Spleen (tissue), 11 donors: Measurements from ENCODE around the gene MORN3. TPM values are rescaled to one million over a fixed set of nuclear protein-coding genes. Genes with fewer than 3 reads are reported as not detected.
"Not testable (repeated sequence)": the region's sequence is repeated elsewhere in the genome, so short reads cannot be mapped to it uniquely, and the experiment has no call there.

Source experiments
- DNase-seq: peaks from one replicate; pipeline ENCODE4 v3.0.0-alpha.2; 2020
- H3K27ac ChIP-seq, 8 donors: fragments of 200-600 bp; sonication (generic) in 7 of 8; 1 replicate in 4 of 8; 2 replicates in 4 of 8; pipeline versions ENCODE4 v1.5.0 to v1.8.0; 2016 to 2021; ENCODE audit warnings: inconsistent platforms in 4 of 8, mild to moderate bottlenecking in 4 of 8, moderate library complexity in 1 of 8
- H3K27me3 ChIP-seq, 7 donors: fragments of 200-600 bp; sonication (generic) in 6 of 7; replicated peaks in 1 of 7; 1 replicate in 4 of 7; 2 replicates in 3 of 7; pipeline versions ENCODE4 v1.5.0 to v1.8.0; 2016 to 2021; ENCODE audit warnings: inconsistent platforms in 3 of 7, mild to moderate bottlenecking in 1 of 7
- H3K36me3 ChIP-seq, 6 donors: fragments of 200-600 bp; sonication (generic) in 5 of 6; 1 replicate in 4 of 6; 2 replicates in 2 of 6; pipeline versions ENCODE4 v1.5.0 to v1.8.0; 2016 to 2021; ENCODE audit warnings: inconsistent platforms in 2 of 6
- H3K4me1 ChIP-seq, 6 donors: fragments of 200-600 bp; sonication (generic) in 5 of 6; 1 replicate in 3 of 6; 2 replicates in 3 of 6; pipeline versions ENCODE4 v1.5.0 to v1.8.0; 2016 to 2021; ENCODE audit warnings: inconsistent platforms in 3 of 6
- H3K4me3 ChIP-seq, 8 donors: fragments of 200-600 bp; sonication (generic) in 7 of 8; 1 replicate in 4 of 8; 2 replicates in 4 of 8; pipeline versions ENCODE4 v1.5.0 to v1.8.0; 2016 to 2021; ENCODE audit warnings: inconsistent platforms in 4 of 8, mild to moderate bottlenecking in 4 of 8, moderate library complexity in 2 of 8
- H3K9me3 ChIP-seq, 8 donors: fragments of 200-600 bp; sonication (generic) in 7 of 8; 1 replicate in 4 of 8; 2 replicates in 4 of 8; pipeline versions ENCODE4 v1.5.0 to v1.8.0; 2016 to 2021; ENCODE audit warnings: inconsistent platforms in 4 of 8
- POLR2A ChIP-seq, 3 donors: fragments of 450-650 bp; IDR thresholded peaks; one replicate each; pipeline ENCODE4 v1.5.1; 2017; ENCODE audit warnings: antibody characterized with exemption in 3 of 3, mild to moderate bottlenecking in 1 of 3
- POLR2AphosphoS5 ChIP-seq, 3 donors: sonication (generic); formaldehyde crosslinking; IDR thresholded peaks; one replicate each; pipeline ENCODE4 v1.5.1; 2017; ENCODE audit warnings: antibody characterized with exemption in 3 of 3
- WGBS, 5 donors: extraction: QIAGEN DNeasy Blood & Tissue Kit in 3 of 5; methylation state at CpG; one replicate each; pipeline versions ENCODE4 v1.1.5 to v1.1.7; 2013 to 2018; 5-methylcytosine and 5-hydroxymethylcytosine counted together
- intact Hi-C: fragments of 100-400 bp; cut with DNase I; formaldehyde crosslinking; loops from one replicate; pipeline ENCODE4 v1.15.0; 2023; ENCODE audit warnings: low total_unique reads
- polyA plus RNA-seq, 3 donors: library from polyadenylated mRNA; stranded (reverse); fragments of 200-250 nt; gene quantifications; one replicate each; pipeline ENCODE4 v1.2.1, GENCODE V29; 2013
- total RNA-seq, 7 donors: library from RNA; depleted of rRNA in 3 of 7; stranded (reverse); fragments of >200 nt in 3 of 7; fragmentation: NEBNext Ultra II Directional in 4 of 7; extraction: Animal tissue kit (Norgen Biotek cat#: 25700) in 4 of 7; gene quantifications; one replicate each; pipeline versions ENCODE4 v1.1.0 to v1.2.1, GENCODE V29; 2016 to 2021
- TF ChIP-seq, protein P1 (sequence below), 11 experiments: fragments of 200-600 bp in 7 of 11; fragments of 450-650 bp in 4 of 11; sonication (generic) in 4 of 11; IDR thresholded peaks in 8 of 11; conservative IDR thresholded peaks in 3 of 11; 1 replicate in 7 of 11; 2 replicates in 4 of 11; pipeline versions ENCODE4 v1.4.0 to v1.8.0; 2016 to 2021; ENCODE audit warnings: antibody characterized with exemption in 11 of 11, inconsistent platforms in 4 of 11, mild to moderate bottlenecking in 1 of 11
- donor health status: healthy with polysubstance abuse.
- donor health status: DM: no; HTN: no; CAD: no; lungs with moderate emphysema.
- donor health status: DM: no; HTN: no; CAD: no.
- donor health status: Bipolar disorder and iron deficiency.
- donor health status: healthy.
- donor health status: DM: no; HTN: no; CAD: no.
- donor health status: DM: yes; HTN: yes; CAD: no.

Gene MORN3
- total and polyA plus RNA-seq, 10 donors = 0.17 to 2.5 (median 1.0) TPM; not detected in 1

DNA sequence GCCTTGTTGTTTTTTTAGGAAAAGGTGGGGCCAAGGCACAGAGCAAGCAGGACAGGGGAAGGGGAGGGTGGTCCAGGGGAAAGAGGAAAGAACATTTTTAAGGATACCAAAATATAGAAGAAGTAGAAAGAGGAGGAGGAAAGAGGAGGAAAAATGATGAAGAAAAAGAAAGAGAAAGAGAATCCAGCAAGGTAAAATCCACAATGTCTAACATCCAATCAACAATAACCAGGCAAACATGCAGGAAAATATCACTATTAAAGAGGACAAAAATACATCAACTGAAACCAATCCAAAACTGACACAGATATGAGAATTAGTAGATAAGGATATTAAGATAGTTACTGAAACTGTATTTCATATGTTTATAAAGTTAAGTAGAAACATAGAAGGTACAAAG lies 36.1 kb upstream of the MORN3 start:
- Histone ChIP-seq H3K4me3 (no peak overlapping the region), H3K27ac (no peak overlapping the region), H3K4me1 (peaks cover 0 to 7% (median 0%) of the 10 kb centered on the region in 6 donors), H3K9me3 (peaks cover 0 to 5% (median 0%) of the 10 kb centered on the region in 8 donors), H3K27me3 (no peaks in the 10 kb centered on the region), H3K36me3 (no peaks in the 10 kb centered on the region)
- intact Hi-C loops = loop anchor here (10.0 kb wide), 1 partner anchor 189 kb away; no protein-coding TSS in a partner anchor
- DNase-seq = no peak
- TF ChIP-seq POLR2A (IDR thresholded peaks at IDR 0.05) (no peak), POLR2AphosphoS5 (IDR thresholded peaks at IDR 0.05) (no peak)
- TF ChIP-seq, protein P1, sequence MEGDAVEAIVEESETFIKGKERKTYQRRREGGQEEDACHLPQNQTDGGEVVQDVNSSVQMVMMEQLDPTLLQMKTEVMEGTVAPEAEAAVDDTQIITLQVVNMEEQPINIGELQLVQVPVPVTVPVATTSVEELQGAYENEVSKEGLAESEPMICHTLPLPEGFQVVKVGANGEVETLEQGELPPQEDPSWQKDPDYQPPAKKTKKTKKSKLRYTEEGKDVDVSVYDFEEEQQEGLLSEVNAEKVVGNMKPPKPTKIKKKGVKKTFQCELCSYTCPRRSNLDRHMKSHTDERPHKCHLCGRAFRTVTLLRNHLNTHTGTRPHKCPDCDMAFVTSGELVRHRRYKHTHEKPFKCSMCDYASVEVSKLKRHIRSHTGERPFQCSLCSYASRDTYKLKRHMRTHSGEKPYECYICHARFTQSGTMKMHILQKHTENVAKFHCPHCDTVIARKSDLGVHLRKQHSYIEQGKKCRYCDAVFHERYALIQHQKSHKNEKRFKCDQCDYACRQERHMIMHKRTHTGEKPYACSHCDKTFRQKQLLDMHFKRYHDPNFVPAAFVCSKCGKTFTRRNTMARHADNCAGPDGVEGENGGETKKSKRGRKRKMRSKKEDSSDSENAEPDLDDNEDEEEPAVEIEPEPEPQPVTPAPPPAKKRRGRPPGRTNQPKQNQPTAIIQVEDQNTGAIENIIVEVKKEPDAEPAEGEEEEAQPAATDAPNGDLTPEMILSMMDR (IDR thresholded peaks at IDR 0.05 in 8 of 11, conservative IDR thresholded peaks at IDR 0.05 in 3 of 11) = no peak

DNA sequence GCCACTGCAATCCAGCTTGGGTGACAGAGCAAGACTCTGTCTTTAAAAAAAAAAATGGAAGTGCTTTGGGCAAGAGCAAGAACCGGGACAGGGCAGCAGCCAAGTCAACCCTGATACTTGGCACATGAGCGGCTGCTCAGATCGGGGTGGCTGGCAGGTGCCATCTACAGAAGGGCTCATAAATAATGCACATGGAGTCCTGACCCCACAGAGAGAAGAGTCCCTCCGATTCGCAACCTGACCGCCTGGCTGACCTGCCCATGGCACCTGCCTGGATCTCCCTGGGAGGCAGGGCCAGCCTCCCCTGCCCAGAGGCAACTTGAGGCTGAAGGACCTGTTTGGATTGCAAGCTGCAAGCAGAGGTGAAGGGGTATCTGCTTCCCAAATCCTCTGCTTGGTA lies 33.5 kb upstream of the MORN3 start:
- Histone ChIP-seq H3K4me3 (no peak overlapping the region), H3K27ac (no peak overlapping the region), H3K36me3 (no peaks in the 10 kb centered on the region), H3K4me1 (no peaks in the 10 kb centered on the region), H3K9me3 (peaks cover 0 to 5% (median 0%) of the 10 kb centered on the region in 8 donors), H3K27me3 (no peaks in the 10 kb centered on the region)
- 62 to 95% (median 94%) methylated on average over 6 of the region's 6 CpGs for WGBS, 5 donors
- TF ChIP-seq POLR2AphosphoS5 (IDR thresholded peaks at IDR 0.05) (no peak), POLR2A (IDR thresholded peaks at IDR 0.05) (no peak)
- TF ChIP-seq, protein P1 (IDR thresholded peaks at IDR 0.05 in 8 of 11, conservative IDR thresholded peaks at IDR 0.05 in 3 of 11) = no peak
- DNase-seq = no peak
- intact Hi-C loops = loop anchor here (10.0 kb wide), 1 partner anchor 192 kb away; no protein-coding TSS in a partner anchor

DNA sequence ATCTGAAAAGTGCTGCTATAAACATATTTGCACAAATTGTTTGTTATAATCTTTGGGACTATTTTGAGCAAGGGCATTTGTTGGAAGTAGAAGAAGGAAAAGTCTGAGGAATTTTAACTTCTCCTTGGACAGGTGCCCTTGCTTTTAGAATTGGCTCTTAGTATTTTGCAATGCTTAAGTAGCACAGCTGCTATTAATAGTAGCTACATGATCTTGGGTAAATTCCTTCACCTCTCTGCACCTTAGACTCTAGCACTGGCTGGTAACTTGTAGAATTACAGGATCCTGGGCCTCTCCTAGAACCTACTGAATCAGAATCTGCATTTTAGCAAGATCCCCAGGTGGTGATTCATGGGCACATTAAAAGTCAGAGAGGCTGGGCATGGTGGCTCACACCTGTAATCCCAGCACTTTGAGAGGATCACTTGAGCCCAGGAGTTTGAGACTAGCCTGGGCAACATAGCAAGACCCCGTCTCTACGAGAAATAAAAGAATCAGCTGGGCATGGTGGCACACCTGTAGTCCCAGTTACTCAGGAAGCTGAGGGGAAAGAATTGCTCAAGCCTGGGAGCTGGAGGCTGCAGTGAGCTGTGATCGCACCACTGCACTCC lies 32.3 kb upstream of the MORN3 start:
- no peak overlapping the region for H3K27ac ChIP-seq
- no peak for DNase-seq
- no peaks in the 10 kb centered on the region for H3K27me3 ChIP-seq
- intact Hi-C loops = loop anchor here (10.0 kb wide), 1 partner anchor 193 kb away; no protein-coding TSS in a partner anchor
- H3K4me1 ChIP-seq = peaks cover 0 to 8% (median 4%) of the 10 kb centered on the region in 6 donors
- no peak overlapping the region for H3K4me3 ChIP-seq
- WGBS, 5 donors = 80 to 94% (median 85%) methylated on average over 3 of the region's 3 CpGs
- no peaks in the 10 kb centered on the region for H3K36me3 ChIP-seq
- TF ChIP-seq POLR2A (IDR thresholded peaks at IDR 0.05) (no peak), POLR2AphosphoS5 (IDR thresholded peaks at IDR 0.05) (no peak)
- TF ChIP-seq, protein P1 (IDR thresholded peaks at IDR 0.05 in 8 of 11, conservative IDR thresholded peaks at IDR 0.05 in 3 of 11) = no peak
- peaks cover 0 to 5% (median 0%) of the 10 kb centered on the region in 8 donors for H3K9me3 ChIP-seq

DNA sequence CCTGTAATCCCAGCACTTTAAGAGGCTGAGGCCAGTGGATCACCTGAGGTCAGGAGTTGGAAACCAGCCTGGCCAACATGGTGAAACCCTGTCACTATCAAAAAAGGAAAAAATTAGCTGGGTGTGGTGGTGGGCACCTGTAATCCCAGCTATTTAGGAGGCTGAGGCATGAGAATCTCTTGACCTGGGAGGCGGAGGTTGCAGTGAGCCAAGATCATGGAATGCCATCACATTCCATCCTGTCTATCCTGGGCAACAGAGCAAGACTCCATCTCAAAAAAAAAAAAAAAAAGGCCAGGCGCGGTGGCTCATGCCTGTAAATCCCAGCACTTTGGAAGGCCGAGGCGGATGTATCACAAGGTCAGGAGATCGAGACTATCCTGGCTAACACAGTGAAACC lies 28.4 kb upstream of the MORN3 start:
- H3K4me1 ChIP-seq, H3K27ac ChIP-seq, H3K36me3 ChIP-seq, DNase-seq, H3K4me3 ChIP-seq, H3K9me3 ChIP-seq, H3K27me3 ChIP-seq: not testable (repeated sequence)
- 86 to 97% (median 87%) methylated on average over 4 to 6 of the region's 6 CpGs for WGBS, 5 donors
- intact Hi-C loops = loop anchor here (2.0 to 5.0 kb wide), 2 partner anchors 75 to 94 kb away; partner anchors contain the start of gene RHOF
